Measurements from ENCODE around the gene FAM78A.
"Not testable (repeated sequence)": the region's sequence is repeated elsewhere in the genome, so short reads cannot be mapped to it uniquely, and the experiment has no call there.

Gene FAM78A

DNA sequence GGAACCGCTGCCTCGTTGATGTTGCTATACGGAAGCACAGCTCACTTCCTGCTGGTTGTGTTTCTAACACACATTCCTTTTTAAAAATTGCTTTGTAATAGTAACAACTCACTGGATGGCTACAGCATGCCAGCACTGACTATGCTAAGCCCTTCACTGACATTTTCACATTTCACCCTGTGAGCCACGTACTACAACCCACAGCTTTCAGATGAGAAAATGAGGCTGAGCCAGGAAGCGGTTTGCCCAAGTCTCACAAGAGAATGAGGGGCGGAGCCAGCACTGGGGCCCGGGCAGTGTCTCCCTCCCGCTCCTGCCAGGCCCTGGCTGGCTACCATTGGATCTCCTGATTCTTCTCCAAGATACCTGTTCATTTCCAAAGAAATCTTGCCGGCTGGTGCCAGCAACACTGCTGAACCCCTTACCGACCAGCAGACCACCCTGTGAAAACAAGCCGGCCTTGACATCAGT lies 38.3 kb downstream of the FAM78A start:
- peak; percentile 63 for DNase-seq (ENCODE audit: low spot score)

DNA sequence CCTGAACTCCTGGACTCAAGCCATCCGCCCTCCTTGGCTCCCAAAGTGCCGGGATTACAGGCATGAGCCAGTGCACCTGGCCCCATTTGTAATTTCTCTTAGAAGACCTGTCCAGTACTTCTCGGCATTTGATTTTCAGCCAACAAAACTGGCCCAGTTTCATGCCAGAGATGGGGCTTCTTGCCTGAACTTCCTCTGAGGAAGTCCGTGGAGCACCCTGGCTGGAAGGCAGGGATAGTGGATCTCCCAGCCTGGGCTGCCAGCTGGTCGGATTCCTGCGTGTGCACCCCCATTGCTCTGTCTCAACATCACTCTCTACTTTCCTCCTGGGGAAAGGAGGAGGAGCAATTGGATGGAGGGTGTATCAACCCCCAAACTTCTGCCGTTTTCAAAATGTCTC lies 39.0 kb downstream of the FAM78A start:
- no peak for DNase-seq (ENCODE audit: low spot score)

DNA sequence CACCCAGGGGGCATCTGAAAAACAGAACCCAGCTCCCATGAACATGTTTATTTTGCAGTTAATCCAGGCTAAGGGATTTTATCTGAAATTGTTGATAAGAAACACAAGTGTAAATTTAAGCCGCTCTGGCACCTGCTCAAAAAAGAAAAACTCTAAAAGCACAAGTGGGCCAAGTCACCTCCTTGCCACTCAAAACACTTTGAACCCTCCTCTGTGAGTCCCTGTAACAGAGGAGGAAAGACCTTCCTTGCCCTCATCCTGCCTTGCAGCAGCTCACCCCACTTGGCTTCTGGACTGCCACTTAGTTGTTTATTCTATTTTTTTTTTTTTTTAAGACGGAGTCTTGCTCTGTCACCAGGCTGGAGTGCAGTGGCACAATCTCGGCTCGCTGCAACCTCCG lies 39.5 kb downstream of the FAM78A start:
- DNase-seq (ENCODE audit: low spot score): no peak

DNA sequence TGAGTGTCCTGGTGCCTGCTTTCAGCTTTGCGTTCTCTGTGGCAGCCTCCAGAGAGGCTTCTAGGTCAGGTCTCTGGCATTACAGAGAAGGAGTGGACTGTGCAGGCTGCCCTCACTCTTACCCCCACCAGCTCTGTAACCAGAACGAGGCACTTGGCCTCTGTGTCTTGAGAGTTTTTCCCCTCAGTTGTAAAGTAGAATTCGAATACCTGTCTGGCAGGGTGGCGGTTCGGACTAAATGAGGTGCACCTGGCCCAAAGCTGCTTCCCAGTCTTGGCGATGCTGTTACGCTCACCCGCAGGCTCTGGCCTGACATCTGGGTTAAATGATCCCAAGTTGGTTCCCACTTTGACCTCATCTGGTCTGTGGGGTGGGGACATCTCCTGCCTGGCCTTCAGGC lies 40.1 kb downstream of the FAM78A start:
- DNase-seq (ENCODE audit: low spot score): no peak

DNA sequence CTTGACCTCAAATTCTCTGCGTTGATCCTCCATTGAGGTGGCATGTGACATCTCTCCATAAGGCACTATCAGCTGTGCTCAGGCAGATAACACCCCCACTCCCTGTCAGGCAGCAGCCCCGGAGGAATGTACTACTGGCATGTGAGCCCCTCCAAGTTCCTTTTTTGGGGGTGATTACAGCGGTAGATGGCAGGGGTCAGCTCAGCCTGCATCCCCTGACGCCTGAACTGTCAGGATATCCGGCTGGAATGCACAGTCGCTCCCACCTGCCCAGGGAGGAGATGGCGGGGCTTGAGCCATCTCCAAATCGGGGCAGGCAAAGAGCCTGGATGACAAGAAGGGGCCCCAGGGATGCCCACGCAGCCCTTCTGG lies 40.8 kb downstream of the FAM78A start:
- no peak for DNase-seq (ENCODE audit: low spot score)

DNA sequence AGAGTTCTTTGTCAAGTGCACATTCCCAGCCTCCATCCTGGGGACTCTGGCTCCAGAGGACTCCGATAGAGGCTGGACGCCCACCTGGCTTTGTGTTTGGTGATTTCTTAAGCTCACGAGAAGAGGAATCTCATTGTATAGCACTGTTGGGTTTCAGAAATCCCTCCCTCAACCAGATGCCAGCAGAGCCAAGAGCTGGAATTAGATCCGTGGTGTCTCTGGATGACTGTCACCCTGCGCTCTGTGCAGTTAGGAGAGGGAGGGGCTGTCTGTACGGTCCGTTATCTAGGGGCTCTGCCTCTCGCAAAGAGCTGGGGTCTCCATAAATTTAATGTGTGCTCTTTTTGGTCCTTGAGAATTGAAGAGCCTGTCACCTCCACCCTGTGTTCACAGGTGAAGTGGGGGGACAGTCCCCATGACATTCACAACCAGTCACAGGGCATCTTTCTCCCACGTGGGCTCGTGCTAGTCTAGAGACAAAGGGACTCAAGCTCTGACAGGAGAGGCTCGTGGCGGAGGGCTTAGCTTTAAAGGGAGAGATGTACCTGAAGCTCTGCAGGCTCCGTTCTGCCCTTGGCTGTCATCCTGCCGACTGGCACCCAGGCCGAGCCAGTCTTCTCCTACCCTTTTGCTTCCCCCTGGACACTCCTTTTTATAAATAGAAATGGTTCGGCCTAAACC lies 41.4 kb downstream of the FAM78A start:
- DNase-seq (ENCODE audit: low spot score): no peak

DNA sequence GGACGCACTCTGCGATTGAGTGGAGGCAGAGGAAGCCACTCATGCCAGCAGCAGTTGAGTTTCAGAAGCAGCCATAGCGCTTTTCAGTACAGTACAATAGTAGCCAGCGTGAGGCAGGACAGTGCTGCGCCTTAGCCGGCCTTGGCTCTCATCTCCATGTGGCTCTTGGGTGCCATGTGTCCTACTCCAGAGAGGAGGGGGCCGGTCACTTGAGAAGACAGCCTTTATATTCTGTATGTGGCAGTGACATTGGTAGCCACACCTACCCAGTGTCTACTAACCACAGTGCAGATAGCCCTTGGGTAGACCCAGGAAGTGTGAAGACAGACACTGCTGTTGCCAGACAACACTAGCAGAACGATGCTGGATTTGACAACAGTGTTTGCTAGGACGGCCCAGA lies 42.3 kb downstream of the FAM78A start:
- DNase-seq (ENCODE audit: low spot score): no peak

DNA sequence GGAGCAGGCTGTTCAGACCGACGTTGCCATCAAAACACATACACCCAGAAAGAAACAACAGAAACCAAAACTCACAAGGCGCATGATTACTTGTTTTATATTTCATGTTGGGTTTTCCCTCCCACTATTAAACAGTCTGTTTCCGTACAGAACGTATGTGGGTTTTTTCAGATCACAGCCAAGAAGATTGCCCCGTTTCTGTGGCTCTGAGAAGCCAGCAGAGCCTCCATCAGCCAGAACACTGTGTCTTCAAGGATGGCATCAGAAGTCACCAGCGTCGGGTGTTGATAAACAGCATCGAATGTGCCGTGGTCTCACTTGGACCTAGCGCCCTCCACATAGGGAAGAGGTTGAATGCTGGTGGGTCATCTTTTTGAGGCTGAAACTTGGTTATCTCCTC lies 42.8 kb downstream of the FAM78A start:
- no peak for DNase-seq (ENCODE audit: low spot score)

DNA sequence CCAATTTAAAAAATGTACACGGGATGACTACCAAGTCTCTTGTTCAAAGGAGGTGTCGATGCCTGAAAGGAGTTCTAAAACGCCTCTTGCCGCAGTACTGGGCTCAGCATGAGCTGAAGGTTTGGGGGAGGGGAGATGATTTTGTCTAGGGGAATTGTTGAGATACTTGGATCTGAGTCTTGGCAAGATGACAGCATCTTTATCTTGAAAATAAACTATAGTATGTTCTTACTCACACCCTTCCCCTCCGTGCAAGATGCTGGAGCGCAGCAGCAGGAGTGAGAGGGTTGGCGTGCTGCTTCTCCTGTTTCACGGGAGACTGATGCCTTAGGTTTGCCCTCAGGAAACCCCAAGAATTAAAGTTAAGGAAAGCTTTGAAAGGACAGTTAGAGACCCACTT lies 47.3 kb downstream of the FAM78A start:
- no peak for DNase-seq (ENCODE audit: low spot score)

DNA sequence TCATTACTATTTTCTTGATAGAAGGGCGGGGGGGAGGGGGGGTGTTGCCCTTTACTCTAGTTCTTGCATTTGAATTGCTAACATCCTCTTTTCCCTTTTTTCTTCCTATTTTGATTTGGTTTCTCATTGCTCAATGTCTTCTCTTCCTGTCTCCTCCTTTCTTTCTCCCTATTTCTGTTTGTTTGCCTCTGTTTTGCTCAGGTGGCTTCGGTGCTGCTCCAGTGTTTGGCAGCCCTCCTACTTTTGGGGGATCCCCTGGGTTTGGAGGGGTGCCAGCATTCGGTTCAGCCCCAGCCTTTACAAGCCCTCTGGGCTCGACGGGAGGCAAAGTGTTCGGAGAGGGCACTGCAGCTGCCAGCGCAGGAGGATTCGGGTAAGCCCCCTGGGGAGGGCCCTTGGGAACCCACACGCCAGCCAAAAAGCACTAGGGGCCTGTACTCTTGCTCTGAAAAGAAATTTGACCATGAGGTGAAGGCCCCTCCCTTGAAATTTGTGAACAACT lies 48.3 kb downstream of the FAM78A start:
- no peak for DNase-seq (ENCODE audit: low spot score)

DNA sequence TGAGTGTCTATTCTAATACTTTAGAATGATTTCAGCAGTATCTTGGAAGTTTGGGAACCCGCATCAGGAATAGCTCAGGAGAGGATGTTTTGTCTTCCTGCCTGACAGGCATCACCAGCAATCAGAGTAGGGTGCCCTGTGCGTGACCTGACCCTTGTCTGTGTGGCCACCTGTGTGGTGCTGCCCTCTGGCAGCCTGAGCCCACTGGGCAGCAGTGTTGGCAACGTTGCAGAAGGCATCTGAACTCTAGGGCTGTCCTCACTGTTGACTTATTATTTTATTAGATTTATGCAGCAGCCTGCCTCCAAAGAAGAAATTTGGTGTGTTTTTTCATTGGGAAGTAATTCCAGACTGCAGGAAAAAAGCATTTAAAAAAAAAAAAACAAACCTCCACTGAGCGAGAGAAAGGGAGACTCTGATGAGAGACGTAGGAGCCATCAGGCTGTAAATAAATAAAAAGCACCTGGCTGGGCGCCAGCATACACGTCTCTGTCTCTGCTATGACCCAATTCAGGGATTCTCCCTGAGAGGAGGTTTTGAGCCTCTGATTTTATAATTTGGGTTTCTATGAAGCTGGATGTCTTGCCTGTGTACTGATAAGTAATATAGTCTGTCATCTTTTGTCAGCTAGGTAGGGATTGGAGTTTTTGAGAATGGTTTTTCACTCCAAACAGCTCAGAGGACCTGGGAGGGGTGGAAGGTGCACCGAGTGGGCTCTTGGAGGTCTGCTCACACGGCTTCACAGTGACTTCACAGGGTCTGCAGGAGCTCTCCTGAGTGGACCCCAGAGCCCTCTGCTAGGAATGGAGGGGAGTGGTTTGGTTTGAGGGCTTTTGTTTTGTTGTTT lies 49.0 kb downstream of the FAM78A start:
- no peak for DNase-seq (ENCODE audit: low spot score)

DNA sequence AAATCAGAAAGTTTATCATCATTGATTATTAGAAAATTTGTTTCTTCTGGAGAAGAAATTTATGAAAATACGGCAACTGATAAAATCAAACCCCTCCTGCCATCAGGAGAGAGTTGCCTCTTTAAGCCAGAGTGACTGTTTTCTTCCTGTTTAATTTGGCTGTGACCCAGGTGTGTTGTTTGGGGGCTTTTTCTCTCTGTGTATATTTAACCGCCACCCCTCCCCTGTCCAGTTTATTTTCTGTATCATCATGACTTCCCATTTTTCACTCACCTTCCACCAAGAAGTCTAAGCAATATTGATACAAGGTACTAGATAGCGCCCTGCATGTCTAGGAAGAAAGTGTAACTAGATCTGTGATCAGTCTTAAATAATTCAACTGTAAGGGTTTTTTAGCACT lies 50.1 kb downstream of the FAM78A start:
- DNase-seq (ENCODE audit: low spot score): no peak

DNA sequence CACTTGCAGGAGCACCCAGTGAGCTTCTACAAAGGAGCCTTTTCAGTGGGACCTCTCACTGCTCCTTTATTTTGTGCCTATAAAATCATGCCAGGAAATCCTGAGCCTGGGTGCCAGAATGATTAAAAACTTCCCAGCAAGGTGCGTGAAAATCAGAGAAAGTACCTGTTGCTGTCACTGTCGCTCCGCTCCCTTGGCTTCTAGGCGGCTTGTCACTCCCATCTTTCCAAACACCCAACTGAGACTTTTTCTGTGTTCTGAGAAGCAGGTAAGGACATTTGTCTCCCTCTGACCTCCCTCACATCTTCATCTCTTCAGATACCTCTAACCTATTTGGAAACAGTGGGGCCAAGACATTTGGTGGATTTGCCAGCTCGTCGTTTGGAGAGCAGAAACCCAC lies 53.9 kb downstream of the FAM78A start:
- no peak for DNase-seq (ENCODE audit: low spot score)

DNA sequence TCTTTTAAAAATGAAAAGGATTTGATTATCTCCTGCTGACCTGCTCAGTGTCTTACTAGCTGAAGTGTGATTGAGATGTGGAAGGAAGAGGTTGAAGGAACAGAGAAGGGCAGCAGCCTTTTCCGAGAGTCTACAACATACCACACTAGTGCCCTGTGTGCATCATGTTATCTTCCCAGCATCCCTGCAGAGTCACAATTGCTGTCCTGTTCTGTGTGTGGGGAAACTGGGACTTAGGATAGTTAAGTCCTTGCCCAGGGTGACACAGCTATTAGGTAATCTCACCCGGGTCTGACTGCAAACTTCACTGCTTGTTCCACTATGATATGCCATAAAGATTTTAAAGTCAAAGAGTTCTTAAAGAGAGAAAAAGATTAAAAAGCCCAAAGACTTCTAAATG lies 55.8 kb downstream of the FAM78A start:
- no peak for DNase-seq (ENCODE audit: low spot score)

DNA sequence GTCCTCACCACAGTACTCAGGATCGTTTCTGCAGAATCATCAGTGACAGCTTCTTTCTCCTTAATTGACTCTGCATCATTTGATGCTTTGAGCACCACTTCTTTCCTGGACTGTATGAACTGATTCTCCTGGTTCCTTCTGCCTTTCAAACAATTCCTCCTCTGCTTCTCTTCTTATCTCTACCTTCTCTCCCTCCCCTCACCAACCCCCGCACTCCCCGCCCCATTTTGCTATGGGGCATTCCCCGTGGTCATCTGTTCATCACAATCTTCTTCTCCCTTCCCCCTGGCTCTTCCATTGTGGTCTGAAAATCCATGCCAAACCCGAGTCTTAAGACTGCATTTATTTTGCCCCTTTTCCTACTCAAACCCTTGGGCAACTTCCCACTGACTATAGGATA lies 57.9 kb downstream of the FAM78A start:
- no peak for DNase-seq (ENCODE audit: low spot score)

DNA sequence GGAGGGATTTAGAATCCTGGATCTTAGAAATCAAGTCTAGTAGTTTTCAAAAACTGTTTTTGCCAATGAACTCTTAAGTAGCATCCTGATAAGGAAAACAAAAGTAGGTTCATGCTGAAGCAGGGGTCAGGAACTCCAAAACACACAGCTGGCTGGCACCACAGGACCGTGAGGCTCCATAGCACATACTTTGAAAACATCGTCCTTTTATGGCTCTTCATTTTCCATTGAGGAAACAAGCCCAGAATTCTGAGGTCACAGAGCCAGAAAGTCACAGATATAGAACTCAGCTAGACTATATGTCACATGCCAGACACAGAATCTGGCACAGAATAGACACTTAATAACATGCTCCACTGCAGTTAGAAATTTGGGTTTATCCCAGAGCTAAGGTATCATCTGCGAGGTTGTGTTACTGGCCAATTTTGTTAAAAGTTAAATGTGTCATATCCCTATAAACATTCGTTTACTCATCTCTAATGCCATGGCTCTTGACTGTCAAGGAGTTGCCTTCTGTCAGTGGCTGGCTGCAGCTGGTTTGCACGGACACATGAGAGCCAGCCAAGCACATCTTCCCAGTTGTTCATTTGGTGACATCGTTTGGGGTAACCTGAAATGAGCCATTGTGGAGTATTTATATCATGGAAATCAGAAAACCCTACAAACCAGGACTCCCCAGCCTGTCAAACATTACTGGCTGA lies 58.8 kb downstream of the FAM78A start:
- DNase-seq (ENCODE audit: low spot score): no peak

DNA sequence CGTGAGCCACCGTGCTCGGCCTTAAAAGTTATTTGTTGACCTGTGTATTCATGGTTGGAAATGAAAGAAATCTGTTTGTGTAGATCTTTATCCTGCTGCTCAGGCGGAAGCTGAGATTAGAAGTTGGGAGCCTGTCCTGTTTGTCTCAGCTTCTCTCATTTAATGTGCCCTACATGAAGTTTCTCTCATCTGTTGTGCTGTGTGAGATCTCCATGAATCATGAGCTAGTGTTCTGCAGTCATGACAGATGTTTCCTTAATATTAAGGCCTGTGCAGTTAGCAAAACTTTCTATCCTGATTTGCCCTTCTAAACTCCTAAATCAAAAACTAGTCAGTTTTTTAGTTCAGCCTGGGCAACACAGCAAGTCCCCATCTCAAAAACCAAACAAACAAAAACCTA lies 59.5 kb downstream of the FAM78A start:
- no peak for DNase-seq (ENCODE audit: low spot score)

DNA sequence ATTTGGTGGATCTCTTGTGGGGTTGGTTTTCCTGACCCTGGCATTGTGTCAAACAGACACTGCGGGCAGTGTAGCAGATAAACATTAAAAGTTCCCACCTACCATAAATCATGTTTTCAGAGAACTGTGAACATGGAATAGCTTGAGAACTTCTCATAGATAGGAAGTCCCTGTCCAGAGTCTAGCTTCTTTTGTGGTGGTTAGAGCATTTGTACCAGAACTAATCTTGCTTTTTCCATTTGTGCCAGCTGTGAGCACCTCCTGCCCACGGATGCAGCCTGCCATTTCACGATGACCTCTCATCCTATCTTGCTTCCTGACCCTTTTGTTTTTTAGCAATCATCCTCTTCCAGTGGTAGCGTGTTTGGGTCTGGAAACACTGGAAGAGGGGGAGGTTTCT lies 61.4 kb downstream of the FAM78A start:
- no peak for DNase-seq (ENCODE audit: low spot score)

DNA sequence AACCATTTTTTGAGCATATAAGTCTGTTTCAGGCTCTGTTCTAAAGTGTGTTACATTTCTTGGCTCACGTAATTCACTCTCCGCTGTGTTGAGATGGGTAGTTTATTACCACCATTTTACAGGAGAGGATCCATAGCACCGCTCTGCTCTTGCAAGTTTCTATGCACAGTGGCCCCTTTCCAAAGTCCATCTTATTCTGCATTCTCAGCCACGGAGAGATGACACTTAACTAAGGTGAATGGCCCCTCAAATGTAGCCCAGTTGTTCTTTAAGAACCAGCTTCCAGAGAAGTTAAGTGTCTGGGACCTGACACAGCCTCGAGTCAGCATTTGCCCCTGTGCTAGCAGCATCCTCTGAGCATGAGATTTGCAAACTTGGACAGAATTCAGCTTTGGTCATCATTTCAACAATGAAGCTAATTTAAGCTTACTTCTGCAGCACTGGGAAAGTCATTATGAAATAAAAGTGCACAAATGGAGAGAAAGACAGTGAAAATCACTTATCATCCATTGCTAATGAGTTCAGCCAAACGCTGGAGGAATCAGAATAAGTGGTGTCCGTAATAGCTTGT lies 61.9 kb downstream of the FAM78A start:
- peak; percentile 63 for DNase-seq (ENCODE audit: low spot score)

DNA sequence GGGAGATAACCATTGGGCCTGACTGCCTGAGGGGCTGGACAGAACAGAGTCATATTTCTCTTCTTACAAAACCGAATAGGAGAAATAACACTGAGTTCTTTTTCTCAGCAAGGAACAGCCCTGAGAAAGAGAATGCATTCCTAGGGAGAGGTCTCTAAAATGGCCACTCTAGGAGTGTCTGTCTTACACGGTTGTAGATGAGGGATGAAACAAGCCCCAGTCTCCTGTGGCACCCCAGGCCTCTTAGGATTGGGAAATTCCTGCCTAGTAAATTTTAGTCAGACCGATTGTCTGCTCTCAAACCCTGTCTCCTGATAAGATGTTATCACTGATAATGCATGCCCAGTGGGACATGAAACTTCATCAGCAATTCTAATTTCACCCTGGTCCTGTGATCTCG lies 64.4 kb downstream of the FAM78A start:
- DNase-seq (ENCODE audit: low spot score): not testable (repeated sequence)
